ENCODE data around the gene TBC1D4.

GRCh38 chr13:75236774-75237173 lies 245.2 kb downstream of the TBC1D4 start:
- TF ChIP-seq CTCF (IDR thresholded peaks at IDR 0.05; ENCODE audit: insufficient read depth, low read depth, low read length) (no peak), EZH2 (IDR thresholded peaks at IDR 0.05; ENCODE audit: insufficient read depth, low read length) (no peak)

All from astrocyte (in vitro differentiated cells and primary cell).